Measurements from ENCODE around the gene LYG1. TPM values are rescaled to one million over a fixed set of nuclear protein-coding genes. Genes with fewer than 3 reads are reported as not detected.

The LYG1 gene
- total and polyA plus RNA-seq, 9 of the 15 experiments (the other 6 are each of a cell fraction or from before 2014, with no cell fraction given), result 0.64 to 2.6 (median 1.2) TPM

- TF ChIP-seq ZC3H4 (CRISPR knock-in tag; IDR thresholded peaks at IDR 0.05; ENCODE audit: borderline replicate concordance) (0 out of 2 replicates have a peak, but pooled peaks have one; percentile 54), RNF2 (IDR thresholded peaks at IDR 0.05) (no peak), TAF15 (IDR thresholded peaks at IDR 0.05; ENCODE audit: low read depth, low read length) (no peak), ESRRB (CRISPR knock-in tag; IDR thresholded peaks at IDR 0.05; ENCODE audit: borderline replicate concordance) (no peak), ETV1 (tag; conservative IDR thresholded peaks at IDR 0.05; ENCODE audit: low read depth) (no peak), GTF2A2 (tag; IDR thresholded peaks at IDR 0.05) (no peak), RNF219 (CRISPR knock-in tag; IDR thresholded peaks at IDR 0.05) (no peak), TOE1 (IDR thresholded peaks at IDR 0.05; ENCODE audit: borderline replicate concordance) (no peak; the same call in 1 of the 2 replicates), TOE1 (CRISPR knock-in tag; IDR thresholded peaks at IDR 0.05; ENCODE audit: borderline replicate concordance, low read depth) (no peak), NR1H2 (CRISPR knock-in tag; IDR thresholded peaks at IDR 0.05) (no peak), MTA2 (IDR thresholded peaks at IDR 0.05; ENCODE audit: low read depth) (no peak), NR2F6 (CRISPR knock-in tag; IDR thresholded peaks at IDR 0.05) (no peak), ARID3B (CRISPR knock-in tag; IDR thresholded peaks at IDR 0.05; ENCODE audit: borderline replicate concordance) (no peak), FIP1L1 (IDR thresholded peaks at IDR 0.05; ENCODE audit: low read depth, low read length, poor library complexity, severe bottlenecking) (peak; percentile 82), SMARCC2 (IDR thresholded peaks at IDR 0.05; ENCODE audit: low read depth) (no peak), CBFA2T3 (IDR thresholded peaks at IDR 0.05) (no peak; the same call in 1 of the 2 replicates), KAT2B (IDR thresholded peaks at IDR 0.05; ENCODE audit: low read depth, low read length) (peak; percentile 90), ZBTB5 (IDR thresholded peaks at IDR 0.05) (no peak), RB1 (IDR thresholded peaks at IDR 0.05; ENCODE audit: low read depth) (peak; percentile 82; the same call in 1 of the 2 replicates), ZKSCAN8 (CRISPR knock-in tag; IDR thresholded peaks at IDR 0.05) (no peak), ETV5 (CRISPR knock-in tag; IDR thresholded peaks at IDR 0.05; ENCODE audit: low read depth) (no peak), MTA1 (IDR thresholded peaks at IDR 0.05; ENCODE audit: borderline replicate concordance) (0 out of 2 replicates have a peak, but pooled peaks have one; percentile 60), ZNF511 (CRISPR knock-in tag; IDR thresholded peaks at IDR 0.05) (no peak; the same call in 1 of the 2 replicates)
These were observed 36.4 kb upstream of the LYG1 start, which contains the start of gene EIF5B (continued) for GRCh38 chr2:99337113-99338028.
